Keratinocyte (primary cell): ENCODE measurements around the gene EPG5. TPM values are rescaled to one million over a fixed set of nuclear protein-coding genes. Genes with fewer than 3 reads are reported as not detected.

Experiments
- DNase-seq: peaks from one replicate; pipeline ENCODE4 v3.0.0-alpha.2; 2011; ENCODE audit warnings: low read depth, missing footprints, low spot score
- FAIRE-seq: peaks from 2 replicates; lab custom pipeline; 2011; peaks lifted over from hg19 to GRCh38; lab: Jason Lieb, UNC
- H2AFZ ChIP-seq: 2 replicates; pipeline ENCODE4 v1.6.0; 2012; ENCODE audit warnings: low read length, control low read depth, inconsistent platforms; ENCODE audit not compliant: control insufficient read depth
- H3K27ac ChIP-seq: 2 replicates; pipeline ENCODE4 v1.5.1; 2011; ENCODE audit warnings: low read length; ENCODE audit not compliant: control insufficient read depth, insufficient read depth
- H3K27me3 ChIP-seq: 3 replicates; pipeline ENCODE4 v1.6.0; 2011; ENCODE audit warnings: low read length; ENCODE audit not compliant: control insufficient read depth, insufficient read depth; ENCODE audit errors: extremely low read depth
- H3K36me3 ChIP-seq, 2 experiments: 2 replicates in 1 of 2; 3 replicates in 1 of 2; pipeline ENCODE4 v1.5.1; 2011; ENCODE audit warnings: low read length in 2 of 2, mild to moderate bottlenecking in 1 of 2; ENCODE audit not compliant: control insufficient read depth in 2 of 2, insufficient read depth in 2 of 2; ENCODE audit errors: extremely low read depth in 1 of 2
- H3K4me1 ChIP-seq: 3 replicates; pipeline ENCODE4 v1.5.1; 2011; ENCODE audit warnings: low read length; ENCODE audit not compliant: control insufficient read depth, insufficient read depth; ENCODE audit errors: extremely low read depth
- H3K4me2 ChIP-seq: 3 replicates; pipeline ENCODE4 v1.6.0; 2011; ENCODE audit warnings: low read depth, low read length; ENCODE audit not compliant: control insufficient read depth, insufficient read depth; ENCODE audit errors: extremely low read depth
- H3K4me3 ChIP-seq, 3 experiments: fragments of 200-600 bp in 1 of 3; sonication (generic) in 1 of 3; 2 replicates in 2 of 3; 3 replicates in 1 of 3; pipeline ENCODE4 v1.5.1; 2011 to 2016; ENCODE audit warnings: low read length in 3 of 3, mild to moderate bottlenecking in 3 of 3, control low read depth in 2 of 3, inconsistent platforms in 1 of 3, low read depth in 1 of 3, mixed read lengths in 1 of 3, mixed run types in 1 of 3, moderate library complexity in 1 of 3; ENCODE audit not compliant: control insufficient read depth in 2 of 3, insufficient read depth in 2 of 3; ENCODE audit errors: extremely low read depth in 1 of 3
- H3K79me2 ChIP-seq: 2 replicates; pipeline ENCODE4 v1.6.0; 2012; ENCODE audit warnings: low read length; ENCODE audit not compliant: control insufficient read depth, insufficient read depth
- H3K9ac ChIP-seq: 3 replicates; pipeline ENCODE4 v1.6.0; 2011; ENCODE audit warnings: low read length; ENCODE audit not compliant: control insufficient read depth, insufficient read depth; ENCODE audit errors: extremely low read depth
- H3K9me1 ChIP-seq: 3 replicates; pipeline ENCODE4 v1.6.0; 2011; ENCODE audit warnings: low read length; ENCODE audit not compliant: control insufficient read depth, insufficient read depth; ENCODE audit errors: extremely low read depth
- H3K9me3 ChIP-seq: 2 replicates; pipeline ENCODE4 v1.5.1; 2012; ENCODE audit warnings: low read depth, low read length; ENCODE audit not compliant: control insufficient read depth
- H4K20me1 ChIP-seq: 3 replicates; pipeline ENCODE4 v1.6.0; 2011; ENCODE audit warnings: low read length; ENCODE audit not compliant: control insufficient read depth, insufficient read depth; ENCODE audit errors: extremely low read depth
- EZH2 ChIP-seq: IDR thresholded peaks from one replicate; pipeline ENCODE4 v1.6.1; 2012; ENCODE audit warnings: inconsistent platforms, mild to moderate bottlenecking, low read length, moderate library complexity
- dilution Hi-C: fragments of 300-500 bp; cut with MboI; formaldehyde crosslinking; loops from one replicate; pipeline ENCODE4 v1.7.0; 2020; ENCODE audit warnings: low sequenced_read_pairs; ENCODE audit not compliant: extremely low pct_ligation_motif_present
- polyA plus RNA-seq, 5 experiments: library from polyadenylated mRNA; depleted of rRNA in 3 of 5; stranded (reverse) in 3 of 5; stranded (forward) in 1 of 5; unstranded in 1 of 5; fragments of >200 nt; gene quantifications; 1 replicate in 1 of 5; 2 replicates in 3 of 5; 3 replicates in 1 of 5; pipeline versions ENCODE4 v1.2.1 to v1.2.3, GENCODE V29; 2011 to 2012; ENCODE audit warnings: missing spikeins in 2 of 5, low read depth in 1 of 5, low replicate concordance in 1 of 5
- TF ChIP-seq, protein P1 (sequence below), 3 experiments: IDR thresholded peaks in 1 of 3; conservative IDR thresholded peaks in 1 of 3; optimal IDR thresholded peaks in 1 of 3; 2 replicates in 2 of 3; 3 replicates in 1 of 3; pipeline versions ENCODE3 to v1.5.1; 2011; ENCODE audit warnings: low read length in 3 of 3, mild to moderate bottlenecking in 3 of 3, moderate library complexity in 2 of 3, control low read depth in 1 of 3, inconsistent platforms in 1 of 3; ENCODE audit not compliant: insufficient read depth in 2 of 3; ENCODE audit errors: extremely low read depth in 1 of 3

EPG5 gene
- polyA plus RNA-seq, 1 donor (not counting 4 experiments of a cell fraction or from before 2014, with no cell fraction given): 17.8 TPM

- Histone ChIP-seq H3K9me1 (no peaks in the 10 kb centered on the region), H4K20me1 (no peaks in the 10 kb centered on the region), H3K27me3 (no peaks in the 10 kb centered on the region), H3K36me3 (peaks cover 3 to 29% of the 10 kb centered on the region in 2 experiments), H3K79me2 (no peaks in the 10 kb centered on the region), H3K9me3 (no peaks in the 10 kb centered on the region), H3K27ac (no peak overlapping the region), H3K4me3 (no peak overlapping the region), H3K4me1 (no peaks in the 10 kb centered on the region), H3K9ac (no peak overlapping the region), H3K4me2 (no peak overlapping the region), H2AFZ (no peak overlapping the region)
- no peak for DNase-seq
- dilution Hi-C loops: no loop called here
- TF ChIP-seq, protein P1, sequence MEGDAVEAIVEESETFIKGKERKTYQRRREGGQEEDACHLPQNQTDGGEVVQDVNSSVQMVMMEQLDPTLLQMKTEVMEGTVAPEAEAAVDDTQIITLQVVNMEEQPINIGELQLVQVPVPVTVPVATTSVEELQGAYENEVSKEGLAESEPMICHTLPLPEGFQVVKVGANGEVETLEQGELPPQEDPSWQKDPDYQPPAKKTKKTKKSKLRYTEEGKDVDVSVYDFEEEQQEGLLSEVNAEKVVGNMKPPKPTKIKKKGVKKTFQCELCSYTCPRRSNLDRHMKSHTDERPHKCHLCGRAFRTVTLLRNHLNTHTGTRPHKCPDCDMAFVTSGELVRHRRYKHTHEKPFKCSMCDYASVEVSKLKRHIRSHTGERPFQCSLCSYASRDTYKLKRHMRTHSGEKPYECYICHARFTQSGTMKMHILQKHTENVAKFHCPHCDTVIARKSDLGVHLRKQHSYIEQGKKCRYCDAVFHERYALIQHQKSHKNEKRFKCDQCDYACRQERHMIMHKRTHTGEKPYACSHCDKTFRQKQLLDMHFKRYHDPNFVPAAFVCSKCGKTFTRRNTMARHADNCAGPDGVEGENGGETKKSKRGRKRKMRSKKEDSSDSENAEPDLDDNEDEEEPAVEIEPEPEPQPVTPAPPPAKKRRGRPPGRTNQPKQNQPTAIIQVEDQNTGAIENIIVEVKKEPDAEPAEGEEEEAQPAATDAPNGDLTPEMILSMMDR (optimal IDR thresholded peaks at IDR 0.05 in 1 of 3, IDR thresholded peaks at IDR 0.05 in 1 of 3, conservative IDR thresholded peaks at IDR 0.05 in 1 of 3; ENCODE audit: extremely low read depth in 1 of 3, insufficient read depth in 2 of 3, low read length in 3 of 3): no peak
- no peak for TF ChIP-seq EZH2
- FAIRE-seq: no peak
These were observed 107.8 kb downstream of the EPG5 start for GRCh38 chr18:45859334-45859733.

GRCh38 chr18:45856531-45856930, 110.6 kb downstream of the EPG5 start:
- Histone ChIP-seq H3K9ac (no peak overlapping the region), H3K36me3 (peaks cover 9 to 36% of the 10 kb centered on the region in 2 experiments), H4K20me1 (no peaks in the 10 kb centered on the region), H3K9me3 (no peaks in the 10 kb centered on the region), H2AFZ (no peak overlapping the region), H3K9me1 (no peaks in the 10 kb centered on the region), H3K4me3 (no peak overlapping the region), H3K27me3 (no peaks in the 10 kb centered on the region), H3K4me1 (no peaks in the 10 kb centered on the region), H3K79me2 (no peaks in the 10 kb centered on the region), H3K4me2 (no peak overlapping the region), H3K27ac (no peak overlapping the region)
- DNase-seq (no peak), FAIRE-seq (no peak)
- TF ChIP-seq, protein P1 (optimal IDR thresholded peaks at IDR 0.05 in 1 of 3, IDR thresholded peaks at IDR 0.05 in 1 of 3, conservative IDR thresholded peaks at IDR 0.05 in 1 of 3; ENCODE audit: extremely low read depth in 1 of 3, insufficient read depth in 2 of 3, low read length in 3 of 3): no peak
- TF ChIP-seq EZH2: no peak
- dilution Hi-C loops: no loop called here
